ENCODE results near the gene DPYD. TPM values are rescaled to one million over a fixed set of nuclear protein-coding genes. Genes with fewer than 3 reads are reported as not detected.
A peak's percentile ranks its signal among the peaks of the same experiment; 100 is the strongest.

The DPYD gene
- total and polyA plus RNA-seq, 10 of the 15 experiments (the other 5 are each of a cell fraction or from before 2014, with no cell fraction given) = 5.7 to 23.8 (median 10.2) TPM

DNA sequence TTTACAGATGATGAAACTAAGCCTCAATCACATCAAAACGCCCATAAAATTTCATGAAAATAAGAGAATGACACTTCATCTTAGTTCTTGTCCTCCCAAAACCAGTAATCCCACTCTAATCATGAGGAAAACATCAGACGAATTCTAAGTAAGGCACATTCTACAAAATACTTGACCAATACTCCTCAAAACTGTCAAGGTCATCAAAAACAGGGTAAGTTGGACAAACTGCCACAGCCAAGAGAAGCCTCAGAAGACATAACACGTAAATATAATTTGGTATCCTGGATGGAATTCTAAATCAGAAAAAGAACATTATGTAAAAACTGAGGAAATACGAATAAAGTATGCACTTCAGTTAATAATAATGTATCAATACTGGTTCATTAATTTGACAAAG, 128.2 kb downstream of the DPYD start:
- no peaks in the 10 kb centered on the region for H3K27me3 ChIP-seq (replicated peaks in 1 of 2; ENCODE audit: control insufficient read depth in 2 of 2, insufficient read depth in 2 of 2, low read length in 1 of 2)
- H3K4me3 ChIP-seq = no peak overlapping the region
- no TSS peak for BruUV-seq (replicated peaks)
- WGBS (ENCODE audit: insufficient coverage, insufficient replicate concordance, low lambda C conversion rate, missing lambda C conversion rate) = 0% methylated on average over 4 of the region's 4 CpGs
- peaks cover 10% of the 10 kb centered on the region; the same call in 1 of the 2 replicates for H3K4me1 ChIP-seq (ENCODE audit: control insufficient read depth, insufficient read depth, low read length)
- ChIA-PET POLR2A (no interaction called here), RAD21 (ENCODE audit: unreplicated experiment) (no interaction called here), CTCF (no interaction called here), SMC1A (ENCODE audit: uncharacterized antibody, unreplicated experiment) (interaction anchor here (1.1 to 4.7 kb wide), 3 partner anchors 11 to 128 kb away, joined by 3 to 28 read pairs (median 5); partner anchors contain the start of gene DPYD)
- no peak overlapping the region for H3K27ac ChIP-seq (ENCODE audit: control insufficient read depth, insufficient read depth)
- FAIRE-seq (peak; percentile 18), ATAC-seq (no peak), DNase-seq (ENCODE audit: low read depth, low spot score) (no peak)
- TF ChIP-seq, protein P1, sequence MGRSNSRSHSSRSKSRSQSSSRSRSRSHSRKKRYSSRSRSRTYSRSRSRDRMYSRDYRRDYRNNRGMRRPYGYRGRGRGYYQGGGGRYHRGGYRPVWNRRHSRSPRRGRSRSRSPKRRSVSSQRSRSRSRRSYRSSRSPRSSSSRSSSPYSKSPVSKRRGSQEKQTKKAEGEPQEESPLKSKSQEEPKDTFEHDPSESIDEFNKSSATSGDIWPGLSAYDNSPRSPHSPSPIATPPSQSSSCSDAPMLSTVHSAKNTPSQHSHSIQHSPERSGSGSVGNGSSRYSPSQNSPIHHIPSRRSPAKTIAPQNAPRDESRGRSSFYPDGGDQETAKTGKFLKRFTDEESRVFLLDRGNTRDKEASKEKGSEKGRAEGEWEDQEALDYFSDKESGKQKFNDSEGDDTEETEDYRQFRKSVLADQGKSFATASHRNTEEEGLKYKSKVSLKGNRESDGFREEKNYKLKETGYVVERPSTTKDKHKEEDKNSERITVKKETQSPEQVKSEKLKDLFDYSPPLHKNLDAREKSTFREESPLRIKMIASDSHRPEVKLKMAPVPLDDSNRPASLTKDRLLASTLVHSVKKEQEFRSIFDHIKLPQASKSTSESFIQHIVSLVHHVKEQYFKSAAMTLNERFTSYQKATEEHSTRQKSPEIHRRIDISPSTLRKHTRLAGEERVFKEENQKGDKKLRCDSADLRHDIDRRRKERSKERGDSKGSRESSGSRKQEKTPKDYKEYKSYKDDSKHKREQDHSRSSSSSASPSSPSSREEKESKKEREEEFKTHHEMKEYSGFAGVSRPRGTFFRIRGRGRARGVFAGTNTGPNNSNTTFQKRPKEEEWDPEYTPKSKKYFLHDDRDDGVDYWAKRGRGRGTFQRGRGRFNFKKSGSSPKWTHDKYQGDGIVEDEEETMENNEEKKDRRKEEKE (IDR thresholded peaks at IDR 0.05) = no peak
- TF ChIP-seq TCF7 (IDR thresholded peaks at IDR 0.05; ENCODE audit: borderline replicate concordance) (no peak), ZZZ3 (IDR thresholded peaks at IDR 0.05; ENCODE audit: control insufficient read depth, insufficient read length, low read depth) (no peak), EZH2 (IDR thresholded peaks at IDR 0.05; ENCODE audit: borderline replicate concordance, control insufficient read depth, low read depth, low read length) (no peak), TARDBP (IDR thresholded peaks at IDR 0.05; ENCODE audit: borderline replicate concordance) (no peak), IRF4 (IDR thresholded peaks at IDR 0.05; ENCODE audit: low read depth, low read length) (no peak)
- TF ChIP-seq, protein P2, sequence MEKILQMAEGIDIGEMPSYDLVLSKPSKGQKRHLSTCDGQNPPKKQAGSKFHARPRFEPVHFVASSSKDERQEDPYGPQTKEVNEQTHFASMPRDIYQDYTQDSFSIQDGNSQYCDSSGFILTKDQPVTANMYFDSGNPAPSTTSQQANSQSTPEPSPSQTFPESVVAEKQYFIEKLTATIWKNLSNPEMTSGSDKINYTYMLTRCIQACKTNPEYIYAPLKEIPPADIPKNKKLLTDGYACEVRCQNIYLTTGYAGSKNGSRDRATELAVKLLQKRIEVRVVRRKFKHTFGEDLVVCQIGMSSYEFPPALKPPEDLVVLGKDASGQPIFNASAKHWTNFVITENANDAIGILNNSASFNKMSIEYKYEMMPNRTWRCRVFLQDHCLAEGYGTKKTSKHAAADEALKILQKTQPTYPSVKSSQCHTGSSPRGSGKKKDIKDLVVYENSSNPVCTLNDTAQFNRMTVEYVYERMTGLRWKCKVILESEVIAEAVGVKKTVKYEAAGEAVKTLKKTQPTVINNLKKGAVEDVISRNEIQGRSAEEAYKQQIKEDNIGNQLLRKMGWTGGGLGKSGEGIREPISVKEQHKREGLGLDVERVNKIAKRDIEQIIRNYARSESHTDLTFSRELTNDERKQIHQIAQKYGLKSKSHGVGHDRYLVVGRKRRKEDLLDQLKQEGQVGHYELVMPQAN (conservative IDR thresholded peaks at IDR 0.05) = no peak
- in situ Hi-C loops (cut with MboI) = no loop called here
- no peak overlapping the region for H3K9ac ChIP-seq (ENCODE audit: control insufficient read depth, insufficient read depth, low read length)
- H3K9me3 ChIP-seq (replicated peaks; ENCODE audit: control insufficient read depth, insufficient read depth, low read length) = no peaks in the 10 kb centered on the region; the same call in 2 of the 3 replicates
- intact Hi-C loops (cut with micrococcal nuclease; ENCODE audit: unreplicated experiment) = no loop called here
- H3K79me2 ChIP-seq (ENCODE audit: control insufficient read depth, insufficient read depth, low read length) = no peaks in the 10 kb centered on the region
- no peak overlapping the region for H3K4me2 ChIP-seq (ENCODE audit: control insufficient read depth, insufficient read depth)
- H4K20me1 ChIP-seq (ENCODE audit: control insufficient read depth, insufficient read depth) = no peaks in the 10 kb centered on the region
- no peak overlapping the region for H2AFZ ChIP-seq (ENCODE audit: control insufficient read depth, low read depth, low read length)
- no peaks in the 10 kb centered on the region; a peak in 1 of 4 replicates for H3K36me3 ChIP-seq (ENCODE audit: control insufficient read depth in 2 of 2, insufficient read depth in 2 of 2, low read length in 1 of 2)

All from GM12878 (cell line).